ENCODE results near the gene CELA1.

DNA sequence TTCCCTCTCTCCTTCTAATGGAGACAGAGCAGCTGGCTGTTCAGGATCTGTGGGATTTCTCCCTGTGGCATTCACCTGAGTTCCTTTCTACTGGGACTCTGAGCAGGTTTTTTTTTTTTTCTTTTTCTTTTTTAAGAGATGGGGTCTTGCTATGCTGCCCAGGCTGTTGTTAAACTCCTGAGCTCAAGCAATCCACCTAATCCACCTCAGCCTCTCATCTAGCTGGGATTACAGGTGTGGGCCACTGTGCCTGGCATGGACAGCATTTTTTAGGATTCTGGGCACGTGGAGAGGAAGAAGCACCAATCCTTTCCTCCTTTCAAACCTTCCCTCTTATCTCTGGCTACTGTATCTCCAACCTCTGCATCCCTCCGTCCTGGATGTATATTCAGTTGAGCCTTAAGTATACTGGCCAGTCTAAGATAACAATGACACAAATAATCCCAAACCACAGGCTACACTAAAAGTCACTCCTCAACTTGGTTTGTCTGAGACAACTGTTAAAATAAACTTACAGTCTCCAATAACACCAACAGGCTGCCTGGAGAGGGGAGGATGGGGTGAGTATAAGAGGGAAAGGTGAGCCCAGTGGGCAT is 16.4 kb upstream of the CELA1 start:
- TF ChIP-seq ASH2L (IDR thresholded peaks at IDR 0.05; ENCODE audit: insufficient read length, low read depth, low read length) = no peak
- TF ChIP-seq TAF1 (CRISPR knock-in tag; IDR thresholded peaks at IDR 0.05) = no peak
- no peak for TF ChIP-seq JUN (CRISPR knock-in tag; IDR thresholded peaks at IDR 0.05)
- no peak for TF ChIP-seq NR3C1 (CRISPR knock-in tag; IDR thresholded peaks at IDR 0.05)
- TF ChIP-seq, protein P1, sequence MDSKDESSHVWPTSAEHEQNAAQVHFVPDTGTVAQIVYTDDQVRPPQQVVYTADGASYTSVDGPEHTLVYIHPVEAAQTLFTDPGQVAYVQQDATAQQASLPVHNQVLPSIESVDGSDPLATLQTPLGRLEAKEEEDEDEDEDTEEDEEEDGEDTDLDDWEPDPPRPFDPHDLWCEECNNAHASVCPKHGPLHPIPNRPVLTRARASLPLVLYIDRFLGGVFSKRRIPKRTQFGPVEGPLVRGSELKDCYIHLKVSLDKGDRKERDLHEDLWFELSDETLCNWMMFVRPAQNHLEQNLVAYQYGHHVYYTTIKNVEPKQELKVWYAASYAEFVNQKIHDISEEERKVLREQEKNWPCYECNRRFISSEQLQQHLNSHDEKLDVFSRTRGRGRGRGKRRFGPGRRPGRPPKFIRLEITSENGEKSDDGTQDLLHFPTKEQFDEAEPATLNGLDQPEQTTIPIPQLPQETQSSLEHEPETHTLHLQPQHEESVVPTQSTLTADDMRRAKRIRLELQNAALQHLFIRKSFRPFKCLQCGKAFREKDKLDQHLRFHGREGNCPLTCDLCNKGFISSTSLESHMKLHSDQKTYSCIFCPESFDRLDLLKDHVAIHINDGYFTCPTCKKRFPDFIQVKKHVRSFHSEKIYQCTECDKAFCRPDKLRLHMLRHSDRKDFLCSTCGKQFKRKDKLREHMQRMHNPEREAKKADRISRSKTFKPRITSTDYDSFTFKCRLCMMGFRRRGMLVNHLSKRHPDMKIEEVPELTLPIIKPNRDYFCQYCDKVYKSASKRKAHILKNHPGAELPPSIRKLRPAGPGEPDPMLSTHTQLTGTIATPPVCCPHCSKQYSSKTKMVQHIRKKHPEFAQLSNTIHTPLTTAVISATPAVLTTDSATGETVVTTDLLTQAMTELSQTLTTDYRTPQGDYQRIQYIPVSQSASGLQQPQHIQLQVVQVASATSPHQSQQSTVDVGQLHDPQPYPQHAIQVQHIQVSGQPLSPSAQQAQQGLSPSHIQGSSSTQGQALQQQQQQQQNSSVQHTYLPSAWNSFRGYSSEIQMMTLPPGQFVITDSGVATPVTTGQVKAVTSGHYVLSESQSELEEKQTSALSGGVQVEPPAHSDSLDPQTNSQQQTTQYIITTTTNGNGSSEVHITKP (CRISPR knock-in tag; IDR thresholded peaks at IDR 0.05; ENCODE audit: low read depth) = no peak
- no peak for TF ChIP-seq GTF2F1 (IDR thresholded peaks at IDR 0.05; ENCODE audit: low read length)
- TF ChIP-seq, protein P2, sequence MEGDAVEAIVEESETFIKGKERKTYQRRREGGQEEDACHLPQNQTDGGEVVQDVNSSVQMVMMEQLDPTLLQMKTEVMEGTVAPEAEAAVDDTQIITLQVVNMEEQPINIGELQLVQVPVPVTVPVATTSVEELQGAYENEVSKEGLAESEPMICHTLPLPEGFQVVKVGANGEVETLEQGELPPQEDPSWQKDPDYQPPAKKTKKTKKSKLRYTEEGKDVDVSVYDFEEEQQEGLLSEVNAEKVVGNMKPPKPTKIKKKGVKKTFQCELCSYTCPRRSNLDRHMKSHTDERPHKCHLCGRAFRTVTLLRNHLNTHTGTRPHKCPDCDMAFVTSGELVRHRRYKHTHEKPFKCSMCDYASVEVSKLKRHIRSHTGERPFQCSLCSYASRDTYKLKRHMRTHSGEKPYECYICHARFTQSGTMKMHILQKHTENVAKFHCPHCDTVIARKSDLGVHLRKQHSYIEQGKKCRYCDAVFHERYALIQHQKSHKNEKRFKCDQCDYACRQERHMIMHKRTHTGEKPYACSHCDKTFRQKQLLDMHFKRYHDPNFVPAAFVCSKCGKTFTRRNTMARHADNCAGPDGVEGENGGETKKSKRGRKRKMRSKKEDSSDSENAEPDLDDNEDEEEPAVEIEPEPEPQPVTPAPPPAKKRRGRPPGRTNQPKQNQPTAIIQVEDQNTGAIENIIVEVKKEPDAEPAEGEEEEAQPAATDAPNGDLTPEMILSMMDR (CRISPR knock-in tag; IDR thresholded peaks at IDR 0.05) = no peak
- TF ChIP-seq NRL (CRISPR knock-in tag; IDR thresholded peaks at IDR 0.05; ENCODE audit: borderline replicate concordance) = no peak
- no peak for TF ChIP-seq POLR2AphosphoS5 (IDR thresholded peaks at IDR 0.05; ENCODE audit: low read depth, low read length)
- TF ChIP-seq ATM (IDR thresholded peaks at IDR 0.05; ENCODE audit: borderline replicate concordance) = no peak
- TF ChIP-seq HDAC6 (IDR thresholded peaks at IDR 0.05; ENCODE audit: low read depth, low read length) = no peak
- TF ChIP-seq KAT7 (CRISPR knock-in tag; IDR thresholded peaks at IDR 0.05; ENCODE audit: borderline replicate concordance) = no peak
- TF ChIP-seq TCF7 (IDR thresholded peaks at IDR 0.05; ENCODE audit: low read depth) = no peak
- TF ChIP-seq ZNF138 (CRISPR knock-in tag; IDR thresholded peaks at IDR 0.05; ENCODE audit: low read depth) = no peak

All from HepG2 (cell line).